WTC11 (cell line): ENCODE data around the gene C1QTNF6. TPM values are rescaled to one million over a fixed set of nuclear protein-coding genes. Genes with fewer than 3 reads are reported as not detected.
A peak's percentile ranks its signal among the peaks of the same experiment; 100 is the strongest.

ENCODE experiments used
- ATAC-seq: fragments of 200-7000 bp; cut with Tn5 transposase; 2 replicates; pipeline ENCODE4 v1.10.0; 2021; ENCODE audit warnings: mild to moderate bottlenecking, moderate library complexity
- CTCF ChIA-PET: fragments of 300-600 bp; sonication (Branson Sonifier 250); formaldehyde crosslinking; loops from one replicate; lab custom pipeline; 2021; ENCODE audit warnings: antibody characterized with exemption; lab: Charles Lee
- POLR2A ChIA-PET: fragments of 350-600 bp; sonication (Branson Sonifier 250); formaldehyde crosslinking; loops from one replicate; lab custom pipeline; 2021; ENCODE audit warnings: antibody characterized with exemption; lab: Charles Lee
- DNase-seq: peaks from one replicate; pipeline ENCODE4 v3.0.0; 2021; ENCODE audit warnings: low spot score
- H3K27ac Mint-ChIP-seq: 2 replicates; pipeline ENCODE4 v1.8.0; 2021; ENCODE audit warnings: mixed read lengths
- H3K27me3 Mint-ChIP-seq: 2 replicates; pipeline ENCODE4 v1.8.0; 2021; ENCODE audit warnings: low read depth, mild to moderate bottlenecking, moderate library complexity, mixed read lengths
- H3K36me3 Mint-ChIP-seq: 2 replicates; pipeline ENCODE4 v1.8.0; 2021; ENCODE audit warnings: mixed read lengths
- H3K4me1 Mint-ChIP-seq: 2 replicates; pipeline ENCODE4 v1.8.0; 2022; ENCODE audit warnings: mixed read lengths
- H3K4me3 Mint-ChIP-seq: 2 replicates; pipeline ENCODE4 v1.8.0; 2021; ENCODE audit warnings: mild to moderate bottlenecking, moderate library complexity, mixed read lengths
- H3K9me3 Mint-ChIP-seq: 2 replicates; pipeline ENCODE4 v1.8.0; 2021; ENCODE audit warnings: mixed read lengths
- AFF4 ChIP-seq: sonication (generic); formaldehyde crosslinking; IDR thresholded peaks from 2 replicates; pipeline ENCODE4 v1.8.1; 2023; ENCODE audit warnings: mild to moderate bottlenecking, missing genetic modification reagents, borderline replicate concordance
- EMX1 ChIP-seq: fragments of 250-450 bp; sonication (Bioruptor Pico); IDR thresholded peaks from 2 replicates; pipeline ENCODE4 v1.8.0; 2021; ENCODE audit warnings: mild to moderate bottlenecking
- ERG ChIP-seq: fragments of 250-450 bp; sonication (Bioruptor Pico); IDR thresholded peaks from 2 replicates; pipeline ENCODE4 v1.8.0; 2021; ENCODE audit warnings: mild to moderate bottlenecking
- ETV6 ChIP-seq: sonication (generic); formaldehyde crosslinking; IDR thresholded peaks from 2 replicates; pipeline ENCODE4 v1.8.1; 2022; ENCODE audit warnings: mild to moderate bottlenecking, missing genetic modification reagents
- IRF2 ChIP-seq: sonication (generic); formaldehyde crosslinking; IDR thresholded peaks from 2 replicates; pipeline ENCODE4 v1.8.0; 2022; ENCODE audit warnings: low read depth, missing genetic modification reagents, borderline replicate concordance
- NFATC4 ChIP-seq: fragments of 250-450 bp; sonication (Bioruptor Pico); IDR thresholded peaks from 2 replicates; pipeline ENCODE4 v1.9.0; 2021; ENCODE audit warnings: mild to moderate bottlenecking
- NR3C1 ChIP-seq: sonication (generic); formaldehyde crosslinking; conservative IDR thresholded peaks from 2 replicates; pipeline ENCODE4 v1.8.1; 2023; ENCODE audit warnings: low read depth, mild to moderate bottlenecking, missing genetic modification reagents
- PRRX2 ChIP-seq: fragments of 250-450 bp; sonication (Bioruptor Pico); IDR thresholded peaks from 2 replicates; pipeline ENCODE4 v1.8.0; 2021; ENCODE audit warnings: mild to moderate bottlenecking
- TP53 ChIP-seq: sonication (generic); formaldehyde crosslinking; IDR thresholded peaks from 2 replicates; pipeline ENCODE4 v1.8.1; 2023; ENCODE audit warnings: mild to moderate bottlenecking, missing genetic modification reagents
- ZBTB43 ChIP-seq: sonication (generic); formaldehyde crosslinking; IDR thresholded peaks from 2 replicates; pipeline ENCODE4 v1.8.1; 2023; ENCODE audit warnings: mild to moderate bottlenecking, missing genetic modification reagents
- ZSCAN18 ChIP-seq: fragments of 250-450 bp; sonication (Bioruptor Pico); IDR thresholded peaks from 2 replicates; pipeline ENCODE4 v2.1.2; 2022; ENCODE audit warnings: mild to moderate bottlenecking, moderate library complexity
- total RNA-seq: library from RNA; stranded (reverse); gene quantifications from 3 replicates; pipeline ENCODE4 v1.2.3, GENCODE V29; 2021
- TF ChIP-seq, protein P1 (sequence below): sonication (generic); formaldehyde crosslinking; IDR thresholded peaks from 2 replicates; pipeline ENCODE4 v1.8.0; 2022; ENCODE audit warnings: missing genetic modification reagents
- TF ChIP-seq, protein P2 (sequence below): sonication (generic); formaldehyde crosslinking; IDR thresholded peaks from 2 replicates; pipeline ENCODE4 v1.8.1; 2023; ENCODE audit warnings: mild to moderate bottlenecking, missing genetic modification reagents, moderate library complexity
- TF ChIP-seq, protein P3 (sequence below): sonication (generic); formaldehyde crosslinking; IDR thresholded peaks from 2 replicates; pipeline ENCODE4 v1.8.1; 2023; ENCODE audit warnings: mild to moderate bottlenecking, missing genetic modification reagents, moderate library complexity
- TF ChIP-seq, protein P4 (sequence below): sonication (generic); formaldehyde crosslinking; IDR thresholded peaks from 2 replicates; pipeline ENCODE4 v1.8.0; 2023; ENCODE audit warnings: missing genetic modification reagents, mild to moderate bottlenecking, borderline replicate concordance

Gene C1QTNF6
- total RNA-seq, 1 experiment from 2014 or later, result 5.9 TPM

DNA sequence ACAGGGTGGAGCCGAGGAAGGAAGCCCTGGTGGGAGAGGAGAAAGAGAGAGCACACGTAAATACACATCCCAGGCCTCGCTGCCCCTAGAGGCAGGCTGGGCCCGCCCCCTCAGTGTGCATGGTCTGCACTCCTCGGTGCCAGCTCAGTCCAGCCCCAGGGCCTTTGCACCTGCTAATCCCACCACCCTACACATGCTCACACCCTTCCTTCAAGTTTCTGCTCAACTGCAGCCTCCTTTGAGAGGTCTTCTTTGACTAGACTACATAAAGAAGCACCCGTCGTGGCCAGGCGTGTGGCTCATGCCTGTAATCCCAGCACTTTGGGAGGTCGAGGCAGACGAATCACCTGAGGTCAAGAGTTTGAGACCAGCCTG is 43.9 kb downstream of the C1QTNF6 start:
- Mint-ChIP-seq H3K9me3 (no peaks in the 10 kb centered on the region), H3K36me3 (no peaks in the 10 kb centered on the region), H3K27me3 (no peaks in the 10 kb centered on the region; the same call in none of the 2 replicates), H3K4me1 (0 out of 2 replicates have a peak, but pooled peaks cover 4% of the 10 kb centered on the region), H3K27ac (no peak overlapping the region), H3K4me3 (no peak overlapping the region)
- DNase-seq (no peak), ATAC-seq (peak; percentile 38; the same call in 1 of the 2 replicates)
- ChIA-PET CTCF (interaction anchor here (1.2 to 1.6 kb wide), 2 partner anchors 19 to 59 kb away, joined by 3 read pairs; no protein-coding TSS in a partner anchor), POLR2A (no interaction called here)
- TF ChIP-seq TP53 (CRISPR knock-in tag) (no peak), NFATC4 (CRISPR knock-in tag) (no peak), EMX1 (no peak), ERG (CRISPR knock-in tag) (no peak)
- TF ChIP-seq, protein P1, sequence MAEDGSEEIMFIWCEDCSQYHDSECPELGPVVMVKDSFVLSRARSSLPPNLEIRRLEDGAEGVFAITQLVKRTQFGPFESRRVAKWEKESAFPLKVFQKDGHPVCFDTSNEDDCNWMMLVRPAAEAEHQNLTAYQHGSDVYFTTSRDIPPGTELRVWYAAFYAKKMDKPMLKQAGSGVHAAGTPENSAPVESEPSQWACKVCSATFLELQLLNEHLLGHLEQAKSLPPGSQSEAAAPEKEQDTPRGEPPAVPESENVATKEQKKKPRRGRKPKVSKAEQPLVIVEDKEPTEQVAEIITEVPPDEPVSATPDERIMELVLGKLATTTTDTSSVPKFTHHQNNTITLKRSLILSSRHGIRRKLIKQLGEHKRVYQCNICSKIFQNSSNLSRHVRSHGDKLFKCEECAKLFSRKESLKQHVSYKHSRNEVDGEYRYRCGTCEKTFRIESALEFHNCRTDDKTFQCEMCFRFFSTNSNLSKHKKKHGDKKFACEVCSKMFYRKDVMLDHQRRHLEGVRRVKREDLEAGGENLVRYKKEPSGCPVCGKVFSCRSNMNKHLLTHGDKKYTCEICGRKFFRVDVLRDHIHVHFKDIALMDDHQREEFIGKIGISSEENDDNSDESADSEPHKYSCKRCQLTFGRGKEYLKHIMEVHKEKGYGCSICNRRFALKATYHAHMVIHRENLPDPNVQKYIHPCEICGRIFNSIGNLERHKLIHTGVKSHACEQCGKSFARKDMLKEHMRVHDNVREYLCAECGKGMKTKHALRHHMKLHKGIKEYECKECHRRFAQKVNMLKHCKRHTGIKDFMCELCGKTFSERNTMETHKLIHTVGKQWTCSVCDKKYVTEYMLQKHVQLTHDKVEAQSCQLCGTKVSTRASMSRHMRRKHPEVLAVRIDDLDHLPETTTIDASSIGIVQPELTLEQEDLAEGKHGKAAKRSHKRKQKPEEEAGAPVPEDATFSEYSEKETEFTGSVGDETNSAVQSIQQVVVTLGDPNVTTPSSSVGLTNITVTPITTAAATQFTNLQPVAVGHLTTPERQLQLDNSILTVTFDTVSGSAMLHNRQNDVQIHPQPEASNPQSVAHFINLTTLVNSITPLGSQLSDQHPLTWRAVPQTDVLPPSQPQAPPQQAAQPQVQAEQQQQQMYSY (CRISPR knock-in tag), result no peak

GRCh38 chr22:37141971-37142370 is 46.1 kb downstream of the C1QTNF6 start:
- no peaks in the 10 kb centered on the region for H3K9me3 Mint-ChIP-seq

More at GRCh38 chr22:37141971-37142370, 46.1 kb downstream of the C1QTNF6 start:
- H3K36me3 Mint-ChIP-seq, result no peaks in the 10 kb centered on the region
- H3K27me3 Mint-ChIP-seq, result no peaks in the 10 kb centered on the region; the same call in none of the 2 replicates
- H3K4me3 Mint-ChIP-seq, result no peak overlapping the region
- no peak for DNase-seq
- POLR2A ChIA-PET, result no interaction called here
- TF ChIP-seq PRRX2 (no peak), NR3C1 (CRISPR knock-in tag) (no peak), AFF4 (CRISPR knock-in tag) (no peak), ZSCAN18 (CRISPR knock-in tag) (no peak), ETV6 (no peak), IRF2 (CRISPR knock-in tag) (no peak), ZBTB43 (no peak)
- TF ChIP-seq, protein P2, sequence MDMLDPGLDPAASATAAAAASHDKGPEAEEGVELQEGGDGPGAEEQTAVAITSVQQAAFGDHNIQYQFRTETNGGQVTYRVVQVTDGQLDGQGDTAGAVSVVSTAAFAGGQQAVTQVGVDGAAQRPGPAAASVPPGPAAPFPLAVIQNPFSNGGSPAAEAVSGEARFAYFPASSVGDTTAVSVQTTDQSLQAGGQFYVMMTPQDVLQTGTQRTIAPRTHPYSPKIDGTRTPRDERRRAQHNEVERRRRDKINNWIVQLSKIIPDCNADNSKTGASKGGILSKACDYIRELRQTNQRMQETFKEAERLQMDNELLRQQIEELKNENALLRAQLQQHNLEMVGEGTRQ (CRISPR knock-in tag), result no peak
- TF ChIP-seq, protein P3, sequence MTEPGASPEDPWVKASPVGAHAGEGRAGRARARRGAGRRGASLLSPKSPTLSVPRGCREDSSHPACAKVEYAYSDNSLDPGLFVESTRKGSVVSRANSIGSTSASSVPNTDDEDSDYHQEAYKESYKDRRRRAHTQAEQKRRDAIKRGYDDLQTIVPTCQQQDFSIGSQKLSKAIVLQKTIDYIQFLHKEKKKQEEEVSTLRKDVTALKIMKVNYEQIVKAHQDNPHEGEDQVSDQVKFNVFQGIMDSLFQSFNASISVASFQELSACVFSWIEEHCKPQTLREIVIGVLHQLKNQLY (CRISPR knock-in tag), result no peak
- TF ChIP-seq, protein P4, sequence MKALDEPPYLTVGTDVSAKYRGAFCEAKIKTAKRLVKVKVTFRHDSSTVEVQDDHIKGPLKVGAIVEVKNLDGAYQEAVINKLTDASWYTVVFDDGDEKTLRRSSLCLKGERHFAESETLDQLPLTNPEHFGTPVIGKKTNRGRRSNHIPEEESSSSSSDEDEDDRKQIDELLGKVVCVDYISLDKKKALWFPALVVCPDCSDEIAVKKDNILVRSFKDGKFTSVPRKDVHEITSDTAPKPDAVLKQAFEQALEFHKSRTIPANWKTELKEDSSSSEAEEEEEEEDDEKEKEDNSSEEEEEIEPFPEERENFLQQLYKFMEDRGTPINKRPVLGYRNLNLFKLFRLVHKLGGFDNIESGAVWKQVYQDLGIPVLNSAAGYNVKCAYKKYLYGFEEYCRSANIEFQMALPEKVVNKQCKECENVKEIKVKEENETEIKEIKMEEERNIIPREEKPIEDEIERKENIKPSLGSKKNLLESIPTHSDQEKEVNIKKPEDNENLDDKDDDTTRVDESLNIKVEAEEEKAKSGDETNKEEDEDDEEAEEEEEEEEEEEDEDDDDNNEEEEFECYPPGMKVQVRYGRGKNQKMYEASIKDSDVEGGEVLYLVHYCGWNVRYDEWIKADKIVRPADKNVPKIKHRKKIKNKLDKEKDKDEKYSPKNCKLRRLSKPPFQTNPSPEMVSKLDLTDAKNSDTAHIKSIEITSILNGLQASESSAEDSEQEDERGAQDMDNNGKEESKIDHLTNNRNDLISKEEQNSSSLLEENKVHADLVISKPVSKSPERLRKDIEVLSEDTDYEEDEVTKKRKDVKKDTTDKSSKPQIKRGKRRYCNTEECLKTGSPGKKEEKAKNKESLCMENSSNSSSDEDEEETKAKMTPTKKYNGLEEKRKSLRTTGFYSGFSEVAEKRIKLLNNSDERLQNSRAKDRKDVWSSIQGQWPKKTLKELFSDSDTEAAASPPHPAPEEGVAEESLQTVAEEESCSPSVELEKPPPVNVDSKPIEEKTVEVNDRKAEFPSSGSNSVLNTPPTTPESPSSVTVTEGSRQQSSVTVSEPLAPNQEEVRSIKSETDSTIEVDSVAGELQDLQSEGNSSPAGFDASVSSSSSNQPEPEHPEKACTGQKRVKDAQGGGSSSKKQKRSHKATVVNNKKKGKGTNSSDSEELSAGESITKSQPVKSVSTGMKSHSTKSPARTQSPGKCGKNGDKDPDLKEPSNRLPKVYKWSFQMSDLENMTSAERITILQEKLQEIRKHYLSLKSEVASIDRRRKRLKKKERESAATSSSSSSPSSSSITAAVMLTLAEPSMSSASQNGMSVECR (CRISPR knock-in tag), result no peak
- TF ChIP-seq, all 79 proteins: peak for 0
- CTCF ChIA-PET, result interaction anchor here (0.9 to 2.5 kb wide), 2 partner anchors 15 to 17 kb away, joined by 3 to 13 read pairs; no protein-coding TSS in a partner anchor
- Mint-ChIP-seq H3K27ac (no peak overlapping the region), H3K4me1 (0 out of 2 replicates have a peak, but pooled peaks cover 4% of the 10 kb centered on the region)
- no peak for ATAC-seq
